NCI-H187 treated with DMSO at 0.1 percent for 48 hours (cell line): Measurements from ENCODE around the gene GGA1.

Experiments
- DNase-seq: peaks from one replicate; lab custom pipeline; 2025; lab: John Stamatoyannopoulos, UW

GGA1 gene

GRCh38 chr22:37674951-37675929, 66.6 kb downstream of the GGA1 start, which contains the start of gene LGALS1:
Gene LGALS1, plus strand, starts transcription at chr22:37675636. Its CDS starts 67 bp downstream, at chr22:37675703.
- no peak for DNase-seq

GRCh38 chr22:37675930-37676735, 67.5 kb downstream of the GGA1 start:
- DNase-seq = no peak

- peak; percentile 34 for DNase-seq
Measured at GRCh38 chr22:37676736-37677492, 68.3 kb downstream of the GGA1 start.

GRCh38 chr22:37677493-37677974, 68.9 kb downstream of the GGA1 start:
- DNase-seq = no peak

- no peak for DNase-seq
Measured at GRCh38 chr22:37678372-37678771, 69.7 kb downstream of the GGA1 start.

- DNase-seq = no peak
Measured at GRCh38 chr22:37679670-37680069, 71.0 kb downstream of the GGA1 start.

- no peak for DNase-seq
Measured at GRCh38 chr22:37680191-37680851, 71.7 kb downstream of the GGA1 start.

- DNase-seq = no peak
Measured at GRCh38 chr22:37681001-37681424, 72.4 kb downstream of the GGA1 start.

- no peak for DNase-seq
Measured at GRCh38 chr22:37681556-37682049, 73.0 kb downstream of the GGA1 start.
